SK-N-SH (cell line): ENCODE measurements around the gene MGLL.

ENCODE experiments used
- CHD2 ChIP-seq: fragments of 150-350 bp; IDR thresholded peaks from 2 replicates; pipeline ENCODE4 v1.6.1; 2018; ENCODE audit warnings: low read length; ENCODE audit not compliant: partially characterized antibody
- CTCF ChIP-seq: fragments of 200-600 bp; sonication (generic); IDR thresholded peaks from 2 replicates; pipeline ENCODE4 v1.6.1; 2017; ENCODE audit warnings: antibody characterized with exemption, mild to moderate bottlenecking, moderate library complexity
- EP300 ChIP-seq, 2 experiments: IDR thresholded peaks; 2 replicates each; pipeline versions ENCODE4 v1.4.0 to v1.6.1; 2012; ENCODE audit warnings: borderline replicate concordance in 1 of 2, low read depth in 1 of 2, low read length in 1 of 2
- EZH2phosphoT487 ChIP-seq: fragments of 200-600 bp; sonication (generic); IDR thresholded peaks from 2 replicates; pipeline ENCODE4 v1.6.1; 2017; ENCODE audit warnings: low read depth, mixed run types, mild to moderate bottlenecking, antibody characterized with exemption, moderate library complexity, borderline replicate concordance
- FOXM1 ChIP-seq: IDR thresholded peaks from 2 replicates; pipeline ENCODE4 v1.4.0; 2012; ENCODE audit warnings: low read depth, mild to moderate bottlenecking
- MXI1 ChIP-seq: IDR thresholded peaks from 2 replicates; pipeline ENCODE4 v1.6.1; 2012; ENCODE audit warnings: mild to moderate bottlenecking, low read depth, low read length, improper control_type of control experiment
- POLR2AphosphoS5 ChIP-seq: IDR thresholded peaks from 2 replicates; pipeline ENCODE4 v1.6.1; 2012; ENCODE audit warnings: low read depth, low read length
- REST ChIP-seq: IDR thresholded peaks from 2 replicates; pipeline ENCODE4 v1.6.1; 2012; ENCODE audit warnings: mild to moderate bottlenecking, low read depth, low read length, moderate library complexity
- RFX5 ChIP-seq: IDR thresholded peaks from 2 replicates; pipeline ENCODE4 v1.6.1; 2012; ENCODE audit warnings: mild to moderate bottlenecking, improper control_type of control experiment, low read length
- YY1 ChIP-seq: IDR thresholded peaks from 2 replicates; pipeline ENCODE4 v1.4.0; 2012; ENCODE audit warnings: low read depth, mild to moderate bottlenecking
- TF ChIP-seq, protein P1 (sequence below): IDR thresholded peaks from 2 replicates; pipeline ENCODE4 v1.4.0; 2012; ENCODE audit warnings: low read depth, borderline replicate concordance
- TF ChIP-seq, protein P2 (sequence below): IDR thresholded peaks from 2 replicates; pipeline ENCODE4 v1.4.0; 2012; ENCODE audit warnings: low read depth

- TF ChIP-seq YY1 (no peak), CTCF (no peak), CHD2 (no peak), POLR2AphosphoS5 (no peak), EZH2phosphoT487 (no peak), EP300 (IDR thresholded peaks at IDR 0.05; ENCODE audit: borderline replicate concordance in 1 of 2, low read depth in 1 of 2, low read length in 1 of 2) (no peak), REST (no peak), RFX5 (no peak), FOXM1 (no peak), MXI1 (no peak)
- TF ChIP-seq, protein P1, sequence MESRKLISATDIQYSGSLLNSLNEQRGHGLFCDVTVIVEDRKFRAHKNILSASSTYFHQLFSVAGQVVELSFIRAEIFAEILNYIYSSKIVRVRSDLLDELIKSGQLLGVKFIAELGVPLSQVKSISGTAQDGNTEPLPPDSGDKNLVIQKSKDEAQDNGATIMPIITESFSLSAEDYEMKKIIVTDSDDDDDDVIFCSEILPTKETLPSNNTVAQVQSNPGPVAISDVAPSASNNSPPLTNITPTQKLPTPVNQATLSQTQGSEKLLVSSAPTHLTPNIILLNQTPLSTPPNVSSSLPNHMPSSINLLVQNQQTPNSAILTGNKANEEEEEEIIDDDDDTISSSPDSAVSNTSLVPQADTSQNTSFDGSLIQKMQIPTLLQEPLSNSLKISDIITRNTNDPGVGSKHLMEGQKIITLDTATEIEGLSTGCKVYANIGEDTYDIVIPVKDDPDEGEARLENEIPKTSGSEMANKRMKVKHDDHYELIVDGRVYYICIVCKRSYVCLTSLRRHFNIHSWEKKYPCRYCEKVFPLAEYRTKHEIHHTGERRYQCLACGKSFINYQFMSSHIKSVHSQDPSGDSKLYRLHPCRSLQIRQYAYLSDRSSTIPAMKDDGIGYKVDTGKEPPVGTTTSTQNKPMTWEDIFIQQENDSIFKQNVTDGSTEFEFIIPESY = no peak
- TF ChIP-seq, protein P2, sequence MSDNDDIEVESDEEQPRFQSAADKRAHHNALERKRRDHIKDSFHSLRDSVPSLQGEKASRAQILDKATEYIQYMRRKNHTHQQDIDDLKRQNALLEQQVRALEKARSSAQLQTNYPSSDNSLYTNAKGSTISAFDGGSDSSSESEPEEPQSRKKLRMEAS = no peak
Measured at GRCh38 chr3:127665586-127665985, 156.7 kb downstream of the MGLL start.
